HG03571 (cell line): Measurements from ENCODE around the gene IL26.

Experiments
- ATAC-seq: cut with Tn5 transposase; IDR thresholded peaks from one replicate; pipeline ENCODE4 v1.9.1; 2021; ENCODE audit not compliant: unreplicated experiment

IL26 gene

DNA sequence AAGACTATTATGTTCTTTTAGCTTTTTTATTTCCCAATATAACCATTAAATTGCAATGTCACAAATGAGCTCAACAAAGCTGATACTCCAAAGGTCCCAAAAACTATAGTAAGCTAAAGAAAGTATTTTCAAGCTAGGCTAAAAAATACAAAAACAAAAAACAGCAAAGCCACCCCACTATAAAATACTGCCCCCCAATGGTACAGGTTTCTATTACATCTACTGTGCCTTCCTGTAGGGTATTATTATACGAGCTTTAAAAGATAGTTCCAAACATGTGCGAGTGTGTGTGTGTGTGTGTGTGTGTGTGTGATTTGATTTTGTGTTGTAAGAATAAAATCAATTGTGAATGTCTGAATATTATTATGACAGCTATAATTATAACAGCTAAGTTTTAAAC, 67.2 kb downstream of the IL26 start:
- no peak for ATAC-seq

DNA sequence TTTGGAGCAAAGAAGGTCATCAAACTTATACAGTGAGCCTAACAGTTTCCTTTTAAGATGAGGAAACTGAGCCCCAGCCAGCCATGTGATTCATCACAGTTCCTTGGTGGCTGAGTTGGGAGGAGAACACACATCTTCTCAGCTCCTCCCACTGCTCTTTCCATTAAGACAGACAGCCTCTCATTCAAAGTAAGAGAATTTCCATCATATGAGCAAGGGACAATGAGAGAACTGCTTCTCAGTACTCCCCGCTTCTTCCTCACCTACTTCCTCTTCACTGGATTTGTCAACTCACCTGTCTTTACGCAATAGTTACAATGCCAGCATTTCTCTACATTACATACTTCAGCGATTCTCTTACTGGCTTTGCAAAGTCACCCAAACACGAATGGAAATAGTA, 68.2 kb downstream of the IL26 start:
- ATAC-seq: no peak

DNA sequence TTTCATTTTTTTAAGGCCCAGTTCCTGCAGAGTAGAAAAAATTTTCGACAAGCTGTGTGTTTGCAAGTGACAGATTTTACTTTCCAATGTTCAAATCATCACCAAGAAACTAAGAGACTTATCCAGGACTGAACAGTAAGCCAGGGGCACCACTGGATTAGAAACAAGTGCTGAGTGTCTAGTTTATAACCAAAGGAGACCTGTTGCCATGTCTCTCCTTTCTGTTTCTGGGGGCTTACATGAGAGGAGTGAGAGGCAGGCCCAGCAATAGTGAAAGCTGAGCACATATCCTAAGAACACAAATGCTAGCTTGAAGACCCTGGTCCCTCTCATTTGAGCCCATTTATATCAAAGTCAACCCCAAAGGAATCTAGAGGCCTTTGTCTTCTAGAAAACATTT, 69.0 kb downstream of the IL26 start:
- ATAC-seq: no peak

DNA sequence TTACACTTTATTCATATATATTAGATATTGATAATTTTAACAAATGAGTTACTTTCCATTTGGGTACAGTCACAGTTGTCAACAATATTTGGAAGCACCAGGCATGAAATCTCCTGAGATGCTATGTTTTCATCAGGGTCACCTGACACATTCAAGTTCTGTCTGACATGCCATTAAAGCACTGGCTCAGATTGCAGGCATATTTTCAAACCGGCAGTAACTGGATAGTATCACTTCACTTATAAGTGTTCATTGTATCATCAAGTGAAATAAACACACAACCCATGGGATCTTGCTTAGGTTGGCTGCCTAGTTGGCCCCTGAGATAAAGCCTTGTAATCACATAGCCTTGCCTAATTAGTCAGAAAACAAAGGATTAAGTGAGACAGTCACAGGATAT, 70.8 kb downstream of the IL26 start:
- no peak for ATAC-seq
